ENCODE results near the gene TAB2. TPM values are rescaled to one million over a fixed set of nuclear protein-coding genes. Genes with fewer than 3 reads are reported as not detected.

TAB2 gene
- polyA plus RNA-seq, 3 donors, result 3.1 to 32.0 (median 6.0) TPM

GRCh38 chr6:149302723-149303122 is 14.8 kb upstream of the TAB2 start:
- Histone ChIP-seq H4K20me1 (ENCODE audit: insufficient read depth, low read length) (no peaks in the 10 kb centered on the region), H3K79me2 (ENCODE audit: insufficient read depth, low read length) (no peaks in the 10 kb centered on the region), H3K9ac (ENCODE audit: insufficient read depth, low read length, poor library complexity, severe bottlenecking) (no peak overlapping the region), H3K27me3 (ENCODE audit: control insufficient read depth in 2 of 2, insufficient read depth in 2 of 2, low read length in 2 of 2) (no peaks in the 10 kb centered on the region), H3K4me1 (ENCODE audit: control insufficient read depth in 1 of 2, insufficient read depth in 2 of 2, low read length in 2 of 2) (no peaks in the 10 kb centered on the region), H3K9me3 (replicated peaks in 1 of 2; ENCODE audit: control insufficient read depth in 1 of 2, insufficient read depth in 1 of 2, low read length in 2 of 2) (no peaks in the 10 kb centered on the region), H3K36me3 (replicated peaks in 1 of 2; ENCODE audit: control insufficient read depth in 1 of 2, insufficient read depth in 2 of 2, low read length in 2 of 2) (no peaks in the 10 kb centered on the region), H2AFZ (ENCODE audit: insufficient read depth, low read depth, low read length, poor library complexity, severe bottlenecking) (peak overlapping the region; percentile 49), H3K4me2 (replicated peaks; ENCODE audit: extremely low read depth, low read length, poor library complexity, severe bottlenecking) (no peak overlapping the region), H3K27ac (ENCODE audit: low read depth in 1 of 2, low read length in 2 of 2) (no peak overlapping the region), H3K4me3 (replicated peaks in 1 of 3; ENCODE audit: low read depth in 2 of 3, low read length in 3 of 3) (no peak overlapping the region)
- Mint-ChIP-seq H3K27me3 (ENCODE audit: low read depth in 3 of 3) (no peaks in the 10 kb centered on the region), H3K4me1 (peaks cover 7% of the 10 kb centered on the region), H3K9me3 (no peaks in the 10 kb centered on the region), H3K36me3 (no peaks in the 10 kb centered on the region), H3K4me3 (no peak overlapping the region), H3K27ac (no peak overlapping the region)
- WGBS (ENCODE audit: insufficient coverage), result 100% methylated on average over 1 of the region's 3 CpGs
- intact Hi-C loops (cut with micrococcal nuclease), result no loop called here
- no peak for TF ChIP-seq CTCF (IDR thresholded peaks at IDR 0.05)
- DNase-seq, result no peak

GRCh38 chr6:149303468-149303867 is 14.0 kb upstream of the TAB2 start:
- Mint-ChIP-seq H3K4me3 (no peak overlapping the region), H3K4me1 (peaks cover 7% of the 10 kb centered on the region), H3K9me3 (no peaks in the 10 kb centered on the region), H3K36me3 (no peaks in the 10 kb centered on the region), H3K27ac (no peak overlapping the region), H3K27me3 (ENCODE audit: low read depth in 3 of 3) (no peaks in the 10 kb centered on the region)
- Histone ChIP-seq H4K20me1 (ENCODE audit: insufficient read depth, low read length) (no peaks in the 10 kb centered on the region), H2AFZ (ENCODE audit: insufficient read depth, low read depth, low read length, poor library complexity, severe bottlenecking) (no peak overlapping the region), H3K79me2 (ENCODE audit: insufficient read depth, low read length) (no peaks in the 10 kb centered on the region), H3K4me2 (replicated peaks; ENCODE audit: extremely low read depth, low read length, poor library complexity, severe bottlenecking) (no peak overlapping the region), H3K36me3 (replicated peaks in 1 of 2; ENCODE audit: control insufficient read depth in 1 of 2, insufficient read depth in 2 of 2, low read length in 2 of 2) (no peaks in the 10 kb centered on the region), H3K4me3 (replicated peaks in 1 of 3; ENCODE audit: low read depth in 2 of 3, low read length in 3 of 3) (no peak overlapping the region), H3K9me3 (replicated peaks in 1 of 2; ENCODE audit: control insufficient read depth in 1 of 2, insufficient read depth in 1 of 2, low read length in 2 of 2) (no peaks in the 10 kb centered on the region), H3K27me3 (ENCODE audit: control insufficient read depth in 2 of 2, insufficient read depth in 2 of 2, low read length in 2 of 2) (no peaks in the 10 kb centered on the region), H3K9ac (ENCODE audit: insufficient read depth, low read length, poor library complexity, severe bottlenecking) (no peak overlapping the region), H3K27ac (ENCODE audit: low read depth in 1 of 2, low read length in 2 of 2) (no peak overlapping the region), H3K4me1 (ENCODE audit: control insufficient read depth in 1 of 2, insufficient read depth in 2 of 2, low read length in 2 of 2) (no peaks in the 10 kb centered on the region)
- WGBS (ENCODE audit: insufficient coverage), result 90% methylated on average over 1 of the region's 1 CpG
- no peak for TF ChIP-seq CTCF (IDR thresholded peaks at IDR 0.05)
- intact Hi-C loops (cut with micrococcal nuclease), result no loop called here
- no peak for DNase-seq
